ENCODE measurements around the gene OR4C15. TPM values are rescaled to one million over a fixed set of nuclear protein-coding genes. Genes with fewer than 3 reads are reported as not detected.

Gene OR4C15
- total RNA-seq: not detected

DNA sequence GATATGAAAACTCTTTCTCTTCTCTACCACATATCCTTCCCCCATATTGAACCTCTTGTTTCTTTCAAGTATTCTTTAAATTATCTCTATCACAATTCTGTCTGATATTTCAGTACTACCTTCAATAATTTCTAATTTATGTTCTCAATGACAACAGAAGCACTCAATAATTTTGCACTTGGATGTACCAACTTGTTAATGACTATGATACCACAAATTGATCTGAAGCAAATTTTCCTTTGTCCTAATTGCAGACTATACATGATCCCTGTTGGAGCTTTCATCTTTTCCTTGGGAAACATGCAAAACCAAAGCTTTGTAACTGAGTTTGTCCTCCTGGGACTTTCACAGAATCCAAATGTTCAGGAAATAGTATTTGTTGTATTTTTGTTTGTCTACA lies at the start of gene OR4C15:
TSS of gene OR4C15 (plus strand) at position 301 of the 400 bp plus-strand sequence. CDS start at position 301, 0 bp downstream.
- Histone ChIP-seq H3K27me3 (no peaks in the 10 kb centered on the region), H3K9me3 (no peaks in the 10 kb centered on the region), H3K36me3 (replicated peaks in 1 of 2; ENCODE audit: insufficient read depth in 1 of 2, low read depth in 2 of 2) (no peaks in the 10 kb centered on the region), H3K4me3 (no peak within 1 kb of the TSS), H3K4me1 (no peaks in the 10 kb centered on the region), H3K27ac (no peak within 1 kb of the TSS)
- intact Hi-C loops (cut with DNase I): no loop called here
- no peak for DNase-seq
- no peak for ATAC-seq
- TF ChIP-seq, protein P1, sequence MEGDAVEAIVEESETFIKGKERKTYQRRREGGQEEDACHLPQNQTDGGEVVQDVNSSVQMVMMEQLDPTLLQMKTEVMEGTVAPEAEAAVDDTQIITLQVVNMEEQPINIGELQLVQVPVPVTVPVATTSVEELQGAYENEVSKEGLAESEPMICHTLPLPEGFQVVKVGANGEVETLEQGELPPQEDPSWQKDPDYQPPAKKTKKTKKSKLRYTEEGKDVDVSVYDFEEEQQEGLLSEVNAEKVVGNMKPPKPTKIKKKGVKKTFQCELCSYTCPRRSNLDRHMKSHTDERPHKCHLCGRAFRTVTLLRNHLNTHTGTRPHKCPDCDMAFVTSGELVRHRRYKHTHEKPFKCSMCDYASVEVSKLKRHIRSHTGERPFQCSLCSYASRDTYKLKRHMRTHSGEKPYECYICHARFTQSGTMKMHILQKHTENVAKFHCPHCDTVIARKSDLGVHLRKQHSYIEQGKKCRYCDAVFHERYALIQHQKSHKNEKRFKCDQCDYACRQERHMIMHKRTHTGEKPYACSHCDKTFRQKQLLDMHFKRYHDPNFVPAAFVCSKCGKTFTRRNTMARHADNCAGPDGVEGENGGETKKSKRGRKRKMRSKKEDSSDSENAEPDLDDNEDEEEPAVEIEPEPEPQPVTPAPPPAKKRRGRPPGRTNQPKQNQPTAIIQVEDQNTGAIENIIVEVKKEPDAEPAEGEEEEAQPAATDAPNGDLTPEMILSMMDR (IDR thresholded peaks at IDR 0.05): no peak
- TF ChIP-seq POLR2A (IDR thresholded peaks at IDR 0.05): no peak

DNA sequence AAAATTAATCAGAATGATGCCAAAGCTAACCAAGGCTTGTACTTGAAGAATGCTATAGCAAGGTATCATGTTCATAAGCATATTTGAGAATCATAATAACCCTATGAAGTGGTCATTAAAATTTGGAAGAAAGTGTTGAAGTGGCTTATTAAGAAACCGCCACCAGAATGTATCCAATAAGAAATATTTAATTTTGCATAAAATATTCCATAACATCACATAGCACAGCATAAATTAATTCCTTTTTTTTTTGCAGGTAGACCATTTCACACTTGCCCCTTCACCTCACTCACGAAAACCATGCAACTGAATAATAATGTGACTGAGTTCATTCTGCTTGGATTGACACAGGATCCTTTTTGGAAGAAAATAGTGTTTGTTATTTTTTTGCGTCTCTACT lies 17.6 kb downstream of the OR4C15 start, which contains the start of gene OR4C16:
TSS of gene OR4C16 (plus strand) at position 301 of the 400 bp plus-strand sequence. CDS start at position 301, 0 bp downstream.
- ATAC-seq (no peak), DNase-seq (no peak)
- no peak for TF ChIP-seq POLR2A (IDR thresholded peaks at IDR 0.05)
- TF ChIP-seq, protein P1 (IDR thresholded peaks at IDR 0.05): no peak
- no peaks in the 10 kb centered on the region for H3K36me3 ChIP-seq (replicated peaks in 1 of 2; ENCODE audit: insufficient read depth in 1 of 2, low read depth in 2 of 2)
- 38 to 58% methylated on average over 3 of the region's 3 CpGs for WGBS, 2 donors
- no peaks in the 10 kb centered on the region for H3K9me3 ChIP-seq
- intact Hi-C loops (cut with DNase I): no loop called here
- H3K4me3 ChIP-seq: no peak within 1 kb of the TSS
- H3K4me1 ChIP-seq: no peaks in the 10 kb centered on the region
- no peak within 1 kb of the TSS for H3K27ac ChIP-seq
- H3K27me3 ChIP-seq: no peaks in the 10 kb centered on the region

DNA sequence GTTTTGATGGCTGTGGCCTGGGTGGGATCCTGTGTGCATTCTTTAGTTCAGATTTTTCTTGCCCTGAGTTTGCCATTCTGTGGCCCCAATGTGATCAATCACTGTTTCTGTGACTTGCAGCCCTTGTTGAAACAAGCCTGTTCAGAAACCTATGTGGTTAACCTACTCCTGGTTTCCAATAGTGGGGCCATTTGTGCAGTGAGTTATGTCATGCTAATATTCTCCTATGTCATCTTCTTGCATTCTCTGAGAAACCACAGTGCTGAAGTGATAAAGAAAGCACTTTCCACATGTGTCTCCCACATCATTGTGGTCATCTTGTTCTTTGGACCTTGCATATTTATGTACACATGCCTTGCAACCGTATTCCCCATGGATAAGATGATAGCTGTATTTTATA lies 18.3 kb downstream of the OR4C15 start:
- H3K4me1 ChIP-seq: no peaks in the 10 kb centered on the region
- ATAC-seq: no peak
- intact Hi-C loops (cut with DNase I): no loop called here
- 10 to 28% methylated on average over 1 of the region's 1 CpG for WGBS, 2 donors
- H3K27ac ChIP-seq: no peak overlapping the region
- no peak for DNase-seq
- no peaks in the 10 kb centered on the region for H3K27me3 ChIP-seq
- H3K9me3 ChIP-seq: no peaks in the 10 kb centered on the region
- TF ChIP-seq POLR2A (IDR thresholded peaks at IDR 0.05): no peak
- TF ChIP-seq, protein P1 (IDR thresholded peaks at IDR 0.05): no peak
- H3K4me3 ChIP-seq: no peak overlapping the region
- no peaks in the 10 kb centered on the region for H3K36me3 ChIP-seq (replicated peaks in 1 of 2; ENCODE audit: insufficient read depth in 1 of 2, low read depth in 2 of 2)

Other genes with a start within 250 kb of the OR4C15 start
- gene OR4A16, start 211.3 kb upstream of the OR4C15 start, total RNA-seq: not detected
- gene OR4A15, start 186.5 kb upstream of the OR4C15 start, total RNA-seq: not detected
- not detected for gene OR4C16, start 17.7 kb downstream of the OR4C15 start, total RNA-seq
- gene OR4C11, start 53.2 kb downstream of the OR4C15 start, total RNA-seq: not detected
- gene OR4P4, start 80.6 kb downstream of the OR4C15 start, total RNA-seq: not detected
- not detected for gene OR4S2, start 93.9 kb downstream of the OR4C15 start, total RNA-seq
- not detected for gene OR4C6, start 107.7 kb downstream of the OR4C15 start, total RNA-seq
- not detected for gene OR5D13, start 219.0 kb downstream of the OR4C15 start, total RNA-seq
- not detected for gene OR5D14, start 241.1 kb downstream of the OR4C15 start, total RNA-seq

Data from body of pancreas (tissue), 4 donors.